Neutrophil (primary cell): ENCODE results near the gene TYW1.
"Not testable (repeated sequence)": the region's sequence is repeated elsewhere in the genome, so short reads cannot be mapped to it uniquely, and the experiment has no call there.

ENCODE experiments used
- H3K27ac ChIP-seq: fragments of 200-600 bp; sonication (generic); 2 replicates; pipeline ENCODE4 v1.5.1; 2016; ENCODE audit warnings: mild to moderate bottlenecking, moderate library complexity
- H3K27me3 ChIP-seq: fragments of 200-600 bp; sonication (generic); 2 replicates; pipeline ENCODE4 v1.6.0; 2016; ENCODE audit warnings: mild to moderate bottlenecking
- H3K36me3 ChIP-seq: fragments of 200-600 bp; sonication (generic); 2 replicates; pipeline ENCODE4 v1.5.1; 2017
- H3K4me1 ChIP-seq, 2 experiments: fragments of 200-600 bp in 1 of 2; sonication (generic) in 1 of 2; 1 replicate in 1 of 2; 2 replicates in 1 of 2; pipeline versions ENCODE4 v1.5.1 to v1.6.1; 2013 to 2016; ENCODE audit warnings: low read depth in 1 of 2, low read length in 1 of 2, mild to moderate bottlenecking in 1 of 2, moderate library complexity in 1 of 2; ENCODE audit not compliant: control insufficient read depth in 1 of 2, insufficient read depth in 1 of 2
- H3K4me3 ChIP-seq, 2 experiments: fragments of 200-600 bp in 1 of 2; sonication (generic) in 1 of 2; 1 replicate in 1 of 2; 2 replicates in 1 of 2; pipeline ENCODE4 v1.5.1; 2013 to 2016; ENCODE audit warnings: low read depth in 1 of 2, low read length in 1 of 2, mild to moderate bottlenecking in 1 of 2, moderate library complexity in 1 of 2
- H3K9me3 ChIP-seq: fragments of 200-600 bp; sonication (generic); 2 replicates; pipeline ENCODE4 v1.5.1; 2016
- TF ChIP-seq, protein P1 (sequence below): fragments of 200-600 bp; sonication (generic); IDR thresholded peaks from 2 replicates; pipeline ENCODE4 v1.5.1; 2016; ENCODE audit warnings: antibody characterized with exemption

The TYW1 gene

DNA sequence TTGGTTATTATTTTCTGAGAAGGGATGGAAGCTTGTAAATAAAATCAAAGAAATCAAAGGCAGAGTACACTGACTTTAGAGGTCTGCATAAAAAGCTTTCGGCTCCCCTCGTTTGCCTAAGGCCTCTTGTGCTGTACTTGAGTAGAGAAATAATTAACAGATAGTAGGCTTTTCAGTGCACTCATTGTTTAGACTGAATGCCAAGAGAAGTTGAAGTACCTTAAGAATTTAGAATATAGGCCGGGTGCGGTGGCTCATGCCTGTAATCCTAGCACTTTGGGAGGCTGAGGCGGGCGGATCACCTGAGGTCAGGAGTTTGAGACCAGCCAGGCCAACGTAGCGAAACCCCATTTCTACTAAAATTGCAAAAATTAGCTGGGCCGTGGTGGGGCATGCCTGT is 232.4 kb downstream of the TYW1 start:
- not testable (repeated sequence) for H3K9me3 ChIP-seq

DNA sequence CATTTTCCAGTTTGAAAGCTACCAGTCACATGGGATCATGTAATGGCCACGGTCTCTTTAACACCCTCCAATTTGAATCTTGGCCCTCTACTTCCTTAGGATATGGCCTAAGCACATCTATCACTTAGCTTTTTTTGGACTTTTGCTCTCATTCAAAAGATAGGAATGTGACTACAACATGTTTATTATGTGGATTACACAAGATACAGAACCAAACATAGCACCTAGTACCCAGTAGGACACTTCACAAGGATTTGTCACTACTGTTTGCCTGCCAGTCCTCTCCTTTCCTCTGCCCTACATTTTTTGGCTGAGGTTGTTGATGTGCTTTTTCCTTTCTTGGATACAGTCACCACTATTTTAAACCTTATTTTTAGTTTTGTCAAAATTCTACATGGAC is 233.4 kb downstream of the TYW1 start:
- H3K4me3 ChIP-seq, H3K9me3 ChIP-seq, H3K4me1 ChIP-seq, H3K36me3 ChIP-seq, H3K27ac ChIP-seq, H3K27me3 ChIP-seq: not testable (repeated sequence)

More for the DNA sequence above, 232.4 kb downstream of the TYW1 start:
- not testable (repeated sequence) for H3K4me3 ChIP-seq, H3K4me1 ChIP-seq, H3K27ac ChIP-seq, H3K36me3 ChIP-seq, H3K27me3 ChIP-seq

DNA sequence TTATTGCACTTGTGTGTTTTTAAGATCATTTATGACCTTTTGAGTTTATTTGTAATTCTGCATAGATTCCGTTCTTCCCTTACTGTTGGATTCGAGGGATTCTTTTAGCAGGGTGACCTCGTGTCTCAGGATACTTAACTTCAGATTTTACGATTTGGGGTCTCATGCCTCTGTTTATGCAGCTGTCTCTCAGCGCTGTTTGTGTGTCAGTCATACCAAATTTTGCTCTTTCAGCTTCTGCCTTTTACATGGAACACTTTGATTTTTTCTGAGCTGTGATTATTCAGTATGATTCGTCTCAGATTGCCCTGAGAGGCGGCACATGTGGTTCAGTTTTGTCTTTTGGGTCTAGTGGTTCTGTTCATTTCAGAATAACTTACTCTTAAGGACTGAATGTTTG is 236.9 kb downstream of the TYW1 start:
- not testable (repeated sequence) for H3K27me3 ChIP-seq, H3K27ac ChIP-seq, H3K4me3 ChIP-seq, H3K36me3 ChIP-seq, H3K9me3 ChIP-seq, H3K4me1 ChIP-seq

DNA sequence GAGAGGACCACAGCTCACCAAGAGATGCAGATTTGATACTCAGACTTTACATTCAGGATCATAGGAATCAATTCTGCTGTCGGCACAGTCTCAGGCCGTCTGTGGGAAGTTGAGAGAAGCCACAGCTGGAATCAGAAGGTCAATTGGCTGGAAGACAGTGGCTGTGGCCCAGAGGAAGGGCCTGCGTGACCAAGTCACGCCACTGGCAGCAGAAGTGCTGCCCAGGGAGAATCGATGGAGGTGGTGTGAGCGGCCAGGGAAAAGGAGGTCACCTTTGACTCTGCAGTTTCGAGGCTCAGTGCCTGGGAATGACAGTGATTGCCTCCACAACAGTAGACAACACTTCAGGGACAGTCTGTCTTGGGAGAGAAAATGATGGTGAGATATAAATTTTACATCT is 239.6 kb downstream of the TYW1 start:
- not testable (repeated sequence) for H3K4me3 ChIP-seq, H3K36me3 ChIP-seq, H3K9me3 ChIP-seq, H3K27ac ChIP-seq, H3K4me1 ChIP-seq, H3K27me3 ChIP-seq

DNA sequence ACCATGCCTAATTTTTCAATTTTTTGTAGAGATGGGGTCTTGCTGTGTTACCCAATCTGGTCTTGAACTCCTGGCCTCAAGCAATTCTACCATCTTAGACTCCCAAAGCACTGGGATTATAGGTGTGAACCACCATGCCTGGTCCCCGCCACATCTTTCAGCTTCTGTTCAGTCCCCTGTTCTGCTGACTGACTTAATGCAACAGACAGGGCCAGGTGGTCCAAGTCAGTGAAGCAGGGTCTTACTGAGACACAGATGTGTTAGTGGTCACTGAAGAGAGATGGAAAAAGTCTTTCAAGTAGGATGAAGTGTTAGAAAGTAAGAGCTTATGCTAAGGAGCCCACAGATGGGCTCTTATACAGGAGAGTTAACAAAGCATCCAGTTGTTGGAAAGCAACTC is 246.2 kb downstream of the TYW1 start:
- not testable (repeated sequence) for H3K27me3 ChIP-seq, H3K36me3 ChIP-seq, H3K4me3 ChIP-seq, H3K27ac ChIP-seq, H3K4me1 ChIP-seq, H3K9me3 ChIP-seq

DNA sequence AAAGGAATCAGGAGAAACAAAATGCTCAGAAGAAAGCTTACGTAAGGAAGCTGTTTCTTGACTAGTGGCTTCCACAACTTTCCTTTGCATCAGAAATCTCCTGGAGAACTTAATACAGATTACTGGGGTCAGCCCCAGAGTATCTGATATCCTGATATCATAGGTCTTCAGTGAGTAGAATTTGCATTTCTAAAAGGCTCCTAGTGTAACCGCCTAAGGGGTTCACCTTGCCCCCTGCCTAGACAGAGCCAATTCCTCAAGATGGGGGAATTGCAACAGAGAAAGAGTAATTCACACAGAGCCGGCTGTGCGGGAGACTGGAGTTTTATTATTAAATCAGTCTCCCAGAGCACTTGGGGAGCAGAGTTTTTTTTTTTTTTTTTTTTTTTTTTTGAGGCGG is 251.7 kb downstream of the TYW1 start:
- not testable (repeated sequence) for H3K4me3 ChIP-seq, H3K36me3 ChIP-seq, H3K4me1 ChIP-seq, H3K9me3 ChIP-seq, H3K27ac ChIP-seq, H3K27me3 ChIP-seq

DNA sequence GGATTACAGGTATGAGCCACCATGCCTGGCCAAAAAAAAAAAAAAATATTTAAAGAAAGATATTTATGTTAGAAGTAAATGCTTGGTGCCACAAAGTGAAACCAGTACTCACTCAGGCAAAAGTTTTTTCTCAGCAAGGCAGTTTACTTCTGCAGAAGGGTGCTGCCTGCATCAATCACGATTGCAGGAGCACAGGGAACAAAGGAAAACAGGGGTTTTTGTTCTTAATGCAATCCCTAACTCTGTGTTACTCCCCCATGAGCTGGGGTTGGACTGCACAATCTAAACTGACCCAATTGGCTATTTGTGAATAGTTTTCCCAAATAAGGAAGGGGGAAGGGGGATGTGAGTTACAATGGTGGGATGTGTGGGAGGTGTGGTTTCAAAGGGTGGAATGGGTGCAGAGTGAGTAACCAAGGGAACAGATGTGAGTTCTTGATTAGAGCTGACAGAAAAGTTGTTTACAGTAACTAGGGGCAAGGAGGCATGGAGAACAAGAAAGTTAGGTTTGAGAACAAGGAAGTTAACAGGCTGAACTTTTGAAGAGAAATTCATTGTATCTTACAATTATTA is 255.4 kb downstream of the TYW1 start:
- TF ChIP-seq, protein P1, sequence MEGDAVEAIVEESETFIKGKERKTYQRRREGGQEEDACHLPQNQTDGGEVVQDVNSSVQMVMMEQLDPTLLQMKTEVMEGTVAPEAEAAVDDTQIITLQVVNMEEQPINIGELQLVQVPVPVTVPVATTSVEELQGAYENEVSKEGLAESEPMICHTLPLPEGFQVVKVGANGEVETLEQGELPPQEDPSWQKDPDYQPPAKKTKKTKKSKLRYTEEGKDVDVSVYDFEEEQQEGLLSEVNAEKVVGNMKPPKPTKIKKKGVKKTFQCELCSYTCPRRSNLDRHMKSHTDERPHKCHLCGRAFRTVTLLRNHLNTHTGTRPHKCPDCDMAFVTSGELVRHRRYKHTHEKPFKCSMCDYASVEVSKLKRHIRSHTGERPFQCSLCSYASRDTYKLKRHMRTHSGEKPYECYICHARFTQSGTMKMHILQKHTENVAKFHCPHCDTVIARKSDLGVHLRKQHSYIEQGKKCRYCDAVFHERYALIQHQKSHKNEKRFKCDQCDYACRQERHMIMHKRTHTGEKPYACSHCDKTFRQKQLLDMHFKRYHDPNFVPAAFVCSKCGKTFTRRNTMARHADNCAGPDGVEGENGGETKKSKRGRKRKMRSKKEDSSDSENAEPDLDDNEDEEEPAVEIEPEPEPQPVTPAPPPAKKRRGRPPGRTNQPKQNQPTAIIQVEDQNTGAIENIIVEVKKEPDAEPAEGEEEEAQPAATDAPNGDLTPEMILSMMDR, result no peak
- H3K4me1 ChIP-seq, result no peaks in the 10 kb centered on the region
- no peak overlapping the region for H3K27ac ChIP-seq
- no peak overlapping the region for H3K4me3 ChIP-seq
- H3K36me3 ChIP-seq, result no peaks in the 10 kb centered on the region
- H3K27me3 ChIP-seq, result no peaks in the 10 kb centered on the region
- peaks cover 7% of the 10 kb centered on the region for H3K9me3 ChIP-seq

DNA sequence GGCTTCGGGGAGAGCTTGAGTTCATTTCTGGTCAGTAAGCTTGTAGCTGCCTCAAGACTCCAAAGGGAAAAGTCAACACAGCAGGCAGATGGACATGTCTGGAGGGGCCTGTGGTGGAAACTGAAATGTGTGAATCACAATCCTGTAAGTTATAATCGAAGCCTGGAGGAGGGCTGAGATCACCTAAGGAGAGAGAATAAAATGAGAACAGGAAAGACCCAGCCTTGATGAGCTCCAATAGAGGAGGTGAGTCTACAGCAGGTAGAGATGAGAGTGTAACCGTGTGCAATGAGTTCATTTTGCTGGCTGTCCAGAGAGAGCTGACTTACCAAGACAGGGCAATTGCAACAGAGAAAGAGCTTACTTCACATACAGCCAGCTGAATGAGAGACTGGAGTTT is 258.4 kb downstream of the TYW1 start:
- H3K4me1 ChIP-seq, H3K27ac ChIP-seq, H3K9me3 ChIP-seq, H3K4me3 ChIP-seq, H3K36me3 ChIP-seq, H3K27me3 ChIP-seq: not testable (repeated sequence)

DNA sequence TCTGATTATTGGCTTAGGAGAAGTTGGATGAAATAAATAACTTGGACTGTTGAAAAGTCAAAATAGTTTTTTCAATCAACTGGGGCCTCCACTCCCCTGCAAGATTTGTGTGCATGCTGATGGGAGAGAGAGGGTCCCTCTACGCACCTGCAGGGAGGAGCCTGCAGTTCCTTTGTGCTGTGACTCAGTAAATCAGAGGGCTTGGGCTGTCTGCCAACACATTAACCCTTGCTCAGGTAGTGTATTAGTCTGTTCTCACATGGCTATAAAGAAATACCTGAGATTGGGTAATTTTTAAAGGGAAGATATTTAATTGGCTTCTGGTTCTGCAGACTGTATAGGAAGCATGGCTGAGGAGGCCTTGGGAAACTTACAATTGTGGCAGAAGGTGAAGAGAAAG is 261.1 kb downstream of the TYW1 start:
- not testable (repeated sequence) for H3K4me3 ChIP-seq, H3K9me3 ChIP-seq, H3K27ac ChIP-seq, H3K36me3 ChIP-seq, H3K4me1 ChIP-seq, H3K27me3 ChIP-seq

DNA sequence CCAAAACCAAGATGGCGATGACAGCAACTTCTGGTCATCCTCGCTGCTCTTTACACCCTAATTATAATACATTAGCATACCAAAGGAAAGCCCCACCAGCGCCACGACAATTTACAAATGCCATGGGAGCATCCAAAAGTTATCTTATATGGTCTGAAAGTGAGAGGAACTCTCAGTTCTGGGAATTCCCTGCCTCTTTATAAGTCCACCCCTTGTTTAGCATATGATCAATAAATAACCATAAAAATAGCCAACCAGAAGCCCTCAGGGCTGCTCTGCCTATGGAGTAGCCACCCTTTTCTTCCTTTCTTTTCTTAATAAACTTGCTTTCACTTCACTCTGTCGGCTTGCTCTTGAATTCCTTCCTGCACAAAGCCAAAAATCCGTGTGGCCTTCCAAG is 262.7 kb downstream of the TYW1 start:
- not testable (repeated sequence) for H3K27ac ChIP-seq, H3K27me3 ChIP-seq, H3K36me3 ChIP-seq, H3K4me3 ChIP-seq, H3K4me1 ChIP-seq, H3K9me3 ChIP-seq

DNA sequence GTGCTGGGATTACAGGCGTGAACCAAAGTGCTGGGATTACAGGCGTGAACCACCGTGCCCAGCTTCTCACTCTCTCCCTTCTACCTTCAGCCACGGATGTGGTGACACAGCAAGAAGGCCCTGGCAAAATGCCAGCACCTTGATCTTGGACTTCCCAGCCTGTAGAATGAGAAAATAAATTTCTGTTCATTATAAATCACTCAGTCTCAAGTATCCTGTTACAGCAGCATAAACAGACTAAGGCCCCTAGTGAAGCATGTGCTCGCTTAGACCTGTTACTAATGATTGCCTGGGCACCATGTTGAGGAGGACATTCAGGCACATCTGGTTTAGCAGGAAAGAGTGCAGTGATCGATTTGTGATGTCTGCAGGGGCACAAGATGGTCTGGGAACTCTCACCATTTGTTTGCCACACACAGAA is 263.5 kb downstream of the TYW1 start:
- not testable (repeated sequence) for H3K4me1 ChIP-seq, H3K9me3 ChIP-seq, H3K4me3 ChIP-seq, H3K27ac ChIP-seq, H3K36me3 ChIP-seq, H3K27me3 ChIP-seq

DNA sequence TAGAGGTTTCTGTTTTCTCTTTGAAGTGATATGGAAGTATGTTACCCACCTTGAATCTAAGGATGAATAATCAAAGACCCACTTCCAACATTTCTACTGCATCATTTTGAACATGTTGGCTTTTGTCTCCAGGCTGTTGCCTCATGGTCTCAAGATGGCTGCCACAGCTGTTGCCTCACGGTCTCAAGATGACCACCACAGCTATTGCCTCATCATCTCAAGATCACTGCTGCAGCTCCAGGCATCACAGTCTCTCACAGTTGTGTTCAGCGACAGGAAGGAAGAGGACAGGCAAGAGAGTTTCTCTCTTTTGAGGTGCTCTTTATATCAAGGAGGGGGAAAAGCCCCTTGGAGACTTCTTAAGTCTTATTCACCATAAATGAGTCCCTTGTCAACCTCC is 267.4 kb downstream of the TYW1 start:
- H3K4me1 ChIP-seq, H3K27ac ChIP-seq, H3K9me3 ChIP-seq, H3K36me3 ChIP-seq, H3K27me3 ChIP-seq, H3K4me3 ChIP-seq: not testable (repeated sequence)

DNA sequence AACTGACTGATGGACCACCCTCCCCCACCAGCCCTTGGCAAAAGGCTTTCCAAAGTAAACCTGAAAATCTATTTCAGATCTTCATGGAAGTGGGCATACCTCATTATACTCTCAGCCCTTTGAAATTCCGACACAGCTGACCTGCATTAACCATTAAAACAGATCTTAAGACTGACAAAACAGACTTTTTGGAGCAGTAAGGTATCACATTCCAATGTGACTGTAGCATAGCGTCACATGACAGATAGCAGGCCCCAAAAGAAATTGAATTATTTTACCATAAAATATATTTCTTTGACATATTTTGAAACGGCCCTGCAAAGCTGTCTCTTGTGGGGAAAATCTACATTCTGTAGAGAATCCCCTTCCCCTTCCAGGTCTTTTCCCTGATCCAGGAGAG is 269.4 kb downstream of the TYW1 start:
- H3K36me3 ChIP-seq, H3K27ac ChIP-seq, H3K4me1 ChIP-seq, H3K9me3 ChIP-seq, H3K27me3 ChIP-seq, H3K4me3 ChIP-seq: not testable (repeated sequence)
